MM.1S (cell line): Measurements from ENCODE around the gene MAP3K2.

Experiments
- DNase-seq: peaks from one replicate; pipeline ENCODE4 v3.0.0-alpha.2; 2015
- H2AFZ ChIP-seq: fragments of 300-600 bp; sonication (generic); 2 replicates; pipeline ENCODE4 v1.6.0; 2016; ENCODE audit warnings: antibody characterized with exemption, low read length
- H3F3A ChIP-seq: fragments of 300-600 bp; sonication (generic); 2 replicates; pipeline ENCODE4 v1.6.1; 2016; ENCODE audit warnings: mild to moderate bottlenecking, antibody characterized with exemption, low read length, moderate library complexity, mixed read lengths; ENCODE audit not compliant: insufficient read depth
- H3K27ac ChIP-seq: fragments of 300-600 bp; sonication (generic); 2 replicates; pipeline ENCODE4 v1.5.1; 2016; ENCODE audit warnings: mild to moderate bottlenecking, low read length
- H3K27me3 ChIP-seq: fragments of 300-600 bp; sonication (generic); replicated peaks from 2 replicates; pipeline ENCODE4 v1.6.0; 2016; ENCODE audit warnings: low read length; ENCODE audit not compliant: insufficient read depth
- H3K36me3 ChIP-seq: fragments of 300-600 bp; sonication (generic); replicated peaks from 2 replicates; pipeline ENCODE4 v1.6.1; 2016; ENCODE audit warnings: mild to moderate bottlenecking, low read length, mixed read lengths; ENCODE audit not compliant: insufficient read depth
- H3K4me1 ChIP-seq: fragments of 300-600 bp; sonication (generic); 2 replicates; pipeline ENCODE4 v1.6.1; 2016; ENCODE audit warnings: low read length, mixed read lengths
- H3K4me2 ChIP-seq: fragments of 300-600 bp; sonication (generic); 2 replicates; pipeline ENCODE4 v1.6.0; 2016; ENCODE audit warnings: low read depth, low read length
- H3K4me3 ChIP-seq: fragments of 300-600 bp; sonication (generic); 2 replicates; pipeline ENCODE4 v1.5.1; 2016; ENCODE audit warnings: low read length, mixed read lengths
- H3K79me2 ChIP-seq: fragments of 300-600 bp; sonication (generic); 2 replicates; pipeline ENCODE4 v1.6.1; 2016; ENCODE audit warnings: mixed run types, low read length, mixed read lengths
- H3K9ac ChIP-seq: fragments of 300-600 bp; sonication (generic); 2 replicates; pipeline ENCODE4 v1.6.1; 2016; ENCODE audit warnings: low read length, mixed read lengths
- H3K9me2 ChIP-seq: fragments of 300-600 bp; sonication (generic); replicated peaks from 2 replicates; pipeline ENCODE4 v1.6.1; 2016; ENCODE audit warnings: mild to moderate bottlenecking, low read length, mixed read lengths; ENCODE audit not compliant: insufficient read depth
- H3K9me3 ChIP-seq: fragments of 300-600 bp; sonication (generic); replicated peaks from 2 replicates; pipeline ENCODE4 v1.6.1; 2016; ENCODE audit warnings: mild to moderate bottlenecking, low read length, mixed read lengths; ENCODE audit not compliant: insufficient read depth
- H4K20me1 ChIP-seq: fragments of 300-600 bp; sonication (generic); 2 replicates; pipeline ENCODE4 v1.6.1; 2016; ENCODE audit warnings: mild to moderate bottlenecking, low read length, moderate library complexity, mixed read lengths; ENCODE audit not compliant: insufficient read depth
- EZH2 ChIP-seq: fragments of 300-600 bp; sonication (generic); optimal IDR thresholded peaks from 2 replicates; pipeline ENCODE3; 2017; ENCODE audit warnings: low read depth, mild to moderate bottlenecking, antibody characterized with exemption, low read length, mixed read lengths
- EZH2phosphoT487 ChIP-seq: fragments of 300-600 bp; sonication (generic); IDR thresholded peaks from 2 replicates; pipeline ENCODE4 v1.6.1; 2018; ENCODE audit warnings: antibody characterized with exemption, low read length
- TF ChIP-seq, protein P1 (sequence below): fragments of 300-600 bp; sonication (generic); IDR thresholded peaks from 2 replicates; pipeline ENCODE4 v1.5.1; 2016; ENCODE audit warnings: antibody characterized with exemption, low read length, mixed read lengths

MAP3K2 gene

GRCh38 chr2:127293748-127294562, 93.8 kb downstream of the MAP3K2 start, which contains the start of gene ERCC3:
Gene ERCC3, minus strand, starts transcription at chr2:127294144. Its CDS starts 63 bp downstream, at chr2:127294081.
- H3F3A ChIP-seq: no peaks in the 10 kb centered on the region

GRCh38 chr2:127293386-127293747, 94.4 kb downstream of the MAP3K2 start:
- no peak overlapping the region for H3K27ac ChIP-seq
- no peaks in the 10 kb centered on the region for H3K27me3 ChIP-seq
- DNase-seq: no peak
- H3K4me1 ChIP-seq: peaks cover 4% of the 10 kb centered on the region; the same call in 1 of the 2 replicates
- peak overlapping the region; percentile 87 for H3K4me2 ChIP-seq
- H4K20me1 ChIP-seq: no peaks in the 10 kb centered on the region
- no peaks in the 10 kb centered on the region for H3K9me2 ChIP-seq
- H3K9me3 ChIP-seq: no peaks in the 10 kb centered on the region
- no peak for TF ChIP-seq EZH2
- TF ChIP-seq, protein P1, sequence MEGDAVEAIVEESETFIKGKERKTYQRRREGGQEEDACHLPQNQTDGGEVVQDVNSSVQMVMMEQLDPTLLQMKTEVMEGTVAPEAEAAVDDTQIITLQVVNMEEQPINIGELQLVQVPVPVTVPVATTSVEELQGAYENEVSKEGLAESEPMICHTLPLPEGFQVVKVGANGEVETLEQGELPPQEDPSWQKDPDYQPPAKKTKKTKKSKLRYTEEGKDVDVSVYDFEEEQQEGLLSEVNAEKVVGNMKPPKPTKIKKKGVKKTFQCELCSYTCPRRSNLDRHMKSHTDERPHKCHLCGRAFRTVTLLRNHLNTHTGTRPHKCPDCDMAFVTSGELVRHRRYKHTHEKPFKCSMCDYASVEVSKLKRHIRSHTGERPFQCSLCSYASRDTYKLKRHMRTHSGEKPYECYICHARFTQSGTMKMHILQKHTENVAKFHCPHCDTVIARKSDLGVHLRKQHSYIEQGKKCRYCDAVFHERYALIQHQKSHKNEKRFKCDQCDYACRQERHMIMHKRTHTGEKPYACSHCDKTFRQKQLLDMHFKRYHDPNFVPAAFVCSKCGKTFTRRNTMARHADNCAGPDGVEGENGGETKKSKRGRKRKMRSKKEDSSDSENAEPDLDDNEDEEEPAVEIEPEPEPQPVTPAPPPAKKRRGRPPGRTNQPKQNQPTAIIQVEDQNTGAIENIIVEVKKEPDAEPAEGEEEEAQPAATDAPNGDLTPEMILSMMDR: no peak
- no peak for TF ChIP-seq EZH2phosphoT487
- peaks cover 18% of the 10 kb centered on the region for H3K79me2 ChIP-seq
- H2AFZ ChIP-seq: peak overlapping the region; percentile 95
- no peaks in the 10 kb centered on the region for H3F3A ChIP-seq
- peaks cover 10% of the 10 kb centered on the region for H3K36me3 ChIP-seq
- H3K9ac ChIP-seq: peak overlapping the region; percentile 88
- H3K4me3 ChIP-seq: peak overlapping the region; percentile 98

More at GRCh38 chr2:127293748-127294562, 93.8 kb downstream of the MAP3K2 start, which contains the start of gene ERCC3:
- Histone ChIP-seq H4K20me1 (no peaks in the 10 kb centered on the region), H3K27ac (peak within 1 kb of the TSS; percentile 12; the same call in 1 of the 2 replicates), H2AFZ (peak within 1 kb of the TSS; percentile 95), H3K4me3 (peak within 1 kb of the TSS; percentile 98), H3K9me3 (no peaks in the 10 kb centered on the region), H3K4me2 (peak within 1 kb of the TSS; percentile 87), H3K9ac (peak within 1 kb of the TSS; percentile 88), H3K9me2 (no peaks in the 10 kb centered on the region), H3K36me3 (peaks cover 10% of the 10 kb centered on the region), H3K4me1 (peaks cover 4% of the 10 kb centered on the region; the same call in 1 of the 2 replicates), H3K27me3 (no peaks in the 10 kb centered on the region), H3K79me2 (peaks cover 18% of the 10 kb centered on the region)
- TF ChIP-seq EZH2phosphoT487 (no peak), EZH2 (no peak)
- TF ChIP-seq, protein P1: no peak
- peak; percentile 83 for DNase-seq

DNA sequence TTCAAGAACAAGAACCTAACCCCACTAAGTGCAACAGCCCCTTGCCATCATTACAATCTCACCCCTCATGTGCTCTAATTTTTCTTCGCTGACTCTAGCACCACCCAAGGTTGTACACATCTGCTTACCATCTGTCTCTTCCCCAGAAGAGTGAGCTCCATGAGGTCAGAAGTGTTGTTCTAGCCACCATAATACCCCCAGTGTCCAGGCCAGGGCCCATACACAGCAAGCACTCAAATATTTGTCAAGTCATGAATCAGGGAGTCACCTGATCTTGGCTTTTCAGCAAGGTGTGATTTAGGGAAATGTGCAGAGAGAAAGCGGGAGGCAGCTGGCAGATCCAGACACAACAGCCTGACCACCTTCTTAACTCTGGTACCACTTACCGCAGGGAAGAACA, 99.5 kb downstream of the MAP3K2 start:
- H4K20me1 ChIP-seq: no peaks in the 10 kb centered on the region
- no peaks in the 10 kb centered on the region for H3K9me2 ChIP-seq
- no peak overlapping the region for H3K4me3 ChIP-seq
- no peak overlapping the region for H3K4me2 ChIP-seq
- no peak overlapping the region for H2AFZ ChIP-seq
- H3K4me1 ChIP-seq: peaks cover 2% of the 10 kb centered on the region; the same call in 1 of the 2 replicates
- DNase-seq: no peak
- H3K9ac ChIP-seq: no peak overlapping the region
- TF ChIP-seq EZH2: no peak
- TF ChIP-seq EZH2phosphoT487: no peak
- TF ChIP-seq, protein P1: no peak
- peaks cover 9% of the 10 kb centered on the region for H3K79me2 ChIP-seq
- H3K27ac ChIP-seq: no peak overlapping the region
- no peaks in the 10 kb centered on the region for H3K27me3 ChIP-seq
- no peaks in the 10 kb centered on the region for H3F3A ChIP-seq
- H3K36me3 ChIP-seq: peaks cover 12% of the 10 kb centered on the region
- H3K9me3 ChIP-seq: no peaks in the 10 kb centered on the region
